ENCODE data around the gene ZNF792.

DNA sequence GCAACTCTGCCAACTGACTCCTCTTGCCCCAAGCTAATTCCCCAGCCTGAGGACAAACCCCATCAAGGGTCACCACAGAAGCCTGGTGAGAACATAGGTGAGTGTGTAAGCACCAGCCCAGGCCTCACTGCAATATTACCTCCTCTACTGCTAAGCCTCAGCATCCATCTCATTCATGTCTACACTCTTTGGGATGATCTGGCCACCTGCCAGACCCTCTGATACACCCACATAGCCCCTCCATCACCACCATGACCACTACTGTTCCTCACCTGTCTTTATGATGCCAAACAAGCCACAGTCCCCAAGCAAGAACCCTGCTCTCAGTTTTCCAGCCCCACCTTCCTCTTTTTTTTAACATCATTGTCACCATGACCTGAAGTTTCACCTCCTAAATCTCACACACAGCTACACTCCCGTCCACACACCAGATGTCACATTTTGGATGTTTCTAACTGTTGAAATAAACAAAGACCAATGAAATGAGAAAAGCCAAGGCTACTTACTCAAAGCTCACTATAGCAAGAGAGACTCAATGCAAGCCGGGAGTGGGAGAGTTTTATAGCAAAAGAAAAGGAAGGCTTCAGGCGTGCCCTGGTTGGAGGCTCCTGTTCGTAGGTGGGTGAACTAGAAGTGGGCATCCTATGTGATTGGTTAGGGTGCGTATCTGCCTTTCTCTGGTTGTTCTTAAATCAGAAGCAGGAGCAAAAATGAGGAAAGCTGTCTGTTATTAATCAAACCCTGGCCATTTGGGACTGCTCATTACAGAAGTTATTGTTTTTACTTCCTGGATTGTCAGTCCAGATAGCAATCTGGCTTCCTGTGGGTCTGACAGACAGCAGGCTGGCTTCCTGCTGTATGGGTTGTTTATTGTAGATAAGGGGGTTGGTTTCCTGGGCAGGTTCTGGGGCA is 2.0 kb downstream of the ZNF792 start:
- TF ChIP-seq, protein P1, sequence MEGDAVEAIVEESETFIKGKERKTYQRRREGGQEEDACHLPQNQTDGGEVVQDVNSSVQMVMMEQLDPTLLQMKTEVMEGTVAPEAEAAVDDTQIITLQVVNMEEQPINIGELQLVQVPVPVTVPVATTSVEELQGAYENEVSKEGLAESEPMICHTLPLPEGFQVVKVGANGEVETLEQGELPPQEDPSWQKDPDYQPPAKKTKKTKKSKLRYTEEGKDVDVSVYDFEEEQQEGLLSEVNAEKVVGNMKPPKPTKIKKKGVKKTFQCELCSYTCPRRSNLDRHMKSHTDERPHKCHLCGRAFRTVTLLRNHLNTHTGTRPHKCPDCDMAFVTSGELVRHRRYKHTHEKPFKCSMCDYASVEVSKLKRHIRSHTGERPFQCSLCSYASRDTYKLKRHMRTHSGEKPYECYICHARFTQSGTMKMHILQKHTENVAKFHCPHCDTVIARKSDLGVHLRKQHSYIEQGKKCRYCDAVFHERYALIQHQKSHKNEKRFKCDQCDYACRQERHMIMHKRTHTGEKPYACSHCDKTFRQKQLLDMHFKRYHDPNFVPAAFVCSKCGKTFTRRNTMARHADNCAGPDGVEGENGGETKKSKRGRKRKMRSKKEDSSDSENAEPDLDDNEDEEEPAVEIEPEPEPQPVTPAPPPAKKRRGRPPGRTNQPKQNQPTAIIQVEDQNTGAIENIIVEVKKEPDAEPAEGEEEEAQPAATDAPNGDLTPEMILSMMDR (IDR thresholded peaks at IDR 0.05; ENCODE audit: low read depth, low read length): no peak
- no peak for TF ChIP-seq EZH2phosphoT487 (IDR thresholded peaks at IDR 0.05; ENCODE audit: low read depth)

Data from OCI-LY3 (cell line).